LoVo (cell line): ENCODE data around the gene HAGH.

Source experiments
- DNase-seq: peaks from one replicate; pipeline ENCODE4 v3.0.0-alpha.2; 2016; ENCODE audit warnings: low spot score

Gene HAGH

GRCh38 chr16:1762196-1762878, 64.3 kb downstream of the HAGH start:
- DNase-seq, result no peak

- DNase-seq, result no peak
Observed at GRCh38 chr16:1761751-1762150, 64.9 kb downstream of the HAGH start.

DNA sequence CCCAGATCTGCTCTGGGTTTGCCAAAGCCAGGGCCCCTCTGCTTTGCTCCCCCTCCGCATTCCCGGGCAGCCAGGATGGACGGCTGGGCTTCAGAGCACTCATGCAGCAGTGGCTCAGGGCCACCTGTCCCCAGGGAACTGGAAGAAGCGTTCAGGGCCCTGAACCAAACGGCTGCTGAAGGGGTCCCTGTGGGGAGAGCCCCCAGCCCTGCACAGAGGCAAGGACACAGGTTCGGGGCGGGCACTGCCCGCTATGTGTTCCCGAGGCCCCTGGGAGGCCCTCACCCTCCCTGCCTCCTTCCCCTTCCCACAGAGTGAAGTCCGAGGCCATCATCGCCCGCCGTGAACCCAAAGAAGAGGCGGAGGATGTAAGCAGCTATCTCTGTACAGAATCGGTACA, 65.7 kb downstream of the HAGH start:
- DNase-seq, result no peak

GRCh38 chr16:1759511-1759910, 67.1 kb downstream of the HAGH start:
- no peak for DNase-seq

GRCh38 chr16:1758923-1759322, 67.7 kb downstream of the HAGH start:
- no peak for DNase-seq

- DNase-seq, result no peak
Observed at GRCh38 chr16:1757714-1758461, 68.7 kb downstream of the HAGH start.
